Posterior vena cava (tissue), 2 donors: ENCODE results near the gene NCKAP5. TPM values are rescaled to one million over a fixed set of nuclear protein-coding genes. Genes with fewer than 3 reads are reported as not detected.

Experiments used
- DNase-seq: peaks from one replicate; pipeline ENCODE4 v3.0.0-alpha.2; 2020; ENCODE audit warnings: low spot score
- intact Hi-C, 2 donors: fragments of 100-400 bp; cut with DNase I; formaldehyde crosslinking; loops; one replicate each; pipeline versions ENCODE4 v1.14.1 to v1.14.2; 2022 to 2023
- total RNA-seq, 2 donors: library from RNA; stranded (reverse); fragmentation: NEBNext Ultra II Directional; extraction: Animal tissue kit (Norgen Biotek cat#: 25700); gene quantifications; one replicate each; pipeline ENCODE4 v1.2.1, GENCODE V29; 2021
- donor health status: DM: yes; HTN: yes; CAD: no.
- donor health status: DM: yes; HTN: yes; CAD: no.

Gene NCKAP5
- total RNA-seq, 2 donors from 2014 or later, result 2.0 to 2.1 TPM

GRCh38 chr2:133109772-133110171 is 458.5 kb downstream of the NCKAP5 start:
- no peak for DNase-seq
- intact Hi-C loops, result no loop called here

GRCh38 chr2:133107058-133107815 is 461.0 kb downstream of the NCKAP5 start:
- intact Hi-C loops, result no loop called here

GRCh38 chr2:133104871-133105270 is 463.4 kb downstream of the NCKAP5 start:
- intact Hi-C loops, result no loop called here
- no peak for DNase-seq

More at GRCh38 chr2:133107058-133107815, 461.0 kb downstream of the NCKAP5 start:
- DNase-seq, result no peak

GRCh38 chr2:133098787-133099186 is 469.5 kb downstream of the NCKAP5 start:
- intact Hi-C loops, result no loop called here
- DNase-seq, result no peak

GRCh38 chr2:133097666-133098065 is 470.6 kb downstream of the NCKAP5 start:
- intact Hi-C loops, result no loop called here
- DNase-seq, result no peak

GRCh38 chr2:133092571-133092970 is 475.7 kb downstream of the NCKAP5 start:
- no peak for DNase-seq
- intact Hi-C loops, result no loop called here

- intact Hi-C loops, result no loop called here
- no peak for DNase-seq
These were observed 477.9 kb downstream of the NCKAP5 start for GRCh38 chr2:133090358-133090757.

GRCh38 chr2:133086176-133086575 is 482.1 kb downstream of the NCKAP5 start:
- no peak for DNase-seq
- intact Hi-C loops, result no loop called here

GRCh38 chr2:133085646-133086045 is 482.6 kb downstream of the NCKAP5 start:
- intact Hi-C loops, result no loop called here
- DNase-seq, result no peak

GRCh38 chr2:133082034-133082433 is 486.2 kb downstream of the NCKAP5 start:
- no peak for DNase-seq
- intact Hi-C loops, result no loop called here

- no peak for DNase-seq
- intact Hi-C loops, result no loop called here
These were observed 487.4 kb downstream of the NCKAP5 start for GRCh38 chr2:133080822-133081221.

GRCh38 chr2:133078667-133079411 is 489.4 kb downstream of the NCKAP5 start:
- DNase-seq, result no peak
- intact Hi-C loops, result no loop called here

- no peak for DNase-seq
- intact Hi-C loops, result no loop called here
These were observed 490.9 kb downstream of the NCKAP5 start for GRCh38 chr2:133077269-133077822.

GRCh38 chr2:133072837-133073694 is 495.2 kb downstream of the NCKAP5 start:
- DNase-seq, result no peak

GRCh38 chr2:133063775-133064174 is 504.5 kb downstream of the NCKAP5 start:
- DNase-seq, result no peak
- intact Hi-C loops, result no loop called here

More at GRCh38 chr2:133072837-133073694, 495.2 kb downstream of the NCKAP5 start:
- intact Hi-C loops, result no loop called here

- DNase-seq, result no peak
- intact Hi-C loops, result no loop called here
These were observed 505.2 kb downstream of the NCKAP5 start for GRCh38 chr2:133062931-133063665.

- no peak for DNase-seq
- intact Hi-C loops, result no loop called here
These were observed 506.2 kb downstream of the NCKAP5 start for GRCh38 chr2:133061874-133062593.

- no peak for DNase-seq
- intact Hi-C loops, result no loop called here
These were observed 514.0 kb downstream of the NCKAP5 start for GRCh38 chr2:133054297-133054696.
